ENCODE data around the gene IL32.

DNA sequence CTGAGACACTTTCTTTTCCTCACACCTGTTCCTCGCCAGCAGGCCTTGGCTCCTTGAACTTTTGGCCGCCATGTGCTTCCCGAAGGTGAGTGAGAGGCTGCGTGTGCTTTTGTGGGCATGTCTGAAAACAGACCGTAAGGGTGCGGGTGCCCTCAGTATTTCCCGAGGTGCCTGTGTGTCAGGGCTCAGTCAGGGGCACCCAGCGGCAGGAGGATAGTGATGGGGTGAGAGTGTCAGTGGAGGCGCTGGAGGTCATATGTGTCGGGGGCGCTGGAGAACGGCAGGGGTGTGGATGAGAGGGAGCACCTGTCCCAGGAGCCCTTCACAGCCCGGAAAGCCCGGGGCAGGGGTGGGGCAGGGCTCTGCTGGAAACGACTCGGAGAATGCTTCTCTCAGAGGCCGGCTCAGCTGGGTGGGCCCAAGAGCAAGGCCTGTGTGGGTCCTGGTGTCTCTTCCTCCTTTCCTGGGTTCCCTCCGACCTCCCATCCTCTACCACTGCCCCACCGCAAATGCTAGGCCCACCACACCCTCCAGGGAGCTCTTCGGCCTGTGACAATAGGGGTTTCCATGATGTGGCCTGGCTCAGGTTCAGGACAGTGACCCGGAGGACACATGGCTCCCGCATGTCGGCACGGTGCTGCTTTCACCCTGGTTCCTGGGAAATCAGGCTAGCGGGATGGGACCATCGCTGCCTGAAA, 451 bp downstream of the IL32 start:
- TF ChIP-seq, protein P1, sequence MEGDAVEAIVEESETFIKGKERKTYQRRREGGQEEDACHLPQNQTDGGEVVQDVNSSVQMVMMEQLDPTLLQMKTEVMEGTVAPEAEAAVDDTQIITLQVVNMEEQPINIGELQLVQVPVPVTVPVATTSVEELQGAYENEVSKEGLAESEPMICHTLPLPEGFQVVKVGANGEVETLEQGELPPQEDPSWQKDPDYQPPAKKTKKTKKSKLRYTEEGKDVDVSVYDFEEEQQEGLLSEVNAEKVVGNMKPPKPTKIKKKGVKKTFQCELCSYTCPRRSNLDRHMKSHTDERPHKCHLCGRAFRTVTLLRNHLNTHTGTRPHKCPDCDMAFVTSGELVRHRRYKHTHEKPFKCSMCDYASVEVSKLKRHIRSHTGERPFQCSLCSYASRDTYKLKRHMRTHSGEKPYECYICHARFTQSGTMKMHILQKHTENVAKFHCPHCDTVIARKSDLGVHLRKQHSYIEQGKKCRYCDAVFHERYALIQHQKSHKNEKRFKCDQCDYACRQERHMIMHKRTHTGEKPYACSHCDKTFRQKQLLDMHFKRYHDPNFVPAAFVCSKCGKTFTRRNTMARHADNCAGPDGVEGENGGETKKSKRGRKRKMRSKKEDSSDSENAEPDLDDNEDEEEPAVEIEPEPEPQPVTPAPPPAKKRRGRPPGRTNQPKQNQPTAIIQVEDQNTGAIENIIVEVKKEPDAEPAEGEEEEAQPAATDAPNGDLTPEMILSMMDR (IDR thresholded peaks at IDR 0.05): no peak
- no peak for TF ChIP-seq POLR2A (IDR thresholded peaks at IDR 0.05)

All from thyroid gland (tissue), 4 donors.